Gastroesophageal sphincter (tissue), 4 donors: Measurements from ENCODE around the gene THRAP3. TPM values are rescaled to one million over a fixed set of nuclear protein-coding genes. Genes with fewer than 3 reads are reported as not detected.

Source experiments
- ATAC-seq: fragments of 150-250 bp; one replicate; pipeline ENCODE4 v1.9.1; 2016; ENCODE audit warnings: mild to moderate bottlenecking, moderate library complexity
- H3K27ac ChIP-seq, 4 donors: fragments of 200-600 bp; sonication (generic) in 3 of 4; 1 replicate in 3 of 4; 2 replicates in 1 of 4; pipeline ENCODE4 v1.5.1; 2016 to 2019
- H3K27me3 ChIP-seq: fragments of 200-600 bp; sonication (generic); one replicate; pipeline ENCODE4 v1.5.1; 2019
- H3K36me3 ChIP-seq, 2 donors: fragments of 200-600 bp; sonication (generic); one replicate each; pipeline ENCODE4 v1.5.1; 2019; ENCODE audit warnings: control low read depth in 1 of 2
- H3K4me1 ChIP-seq, 3 donors: fragments of 200-600 bp; sonication (generic); 1 replicate in 2 of 3; 2 replicates in 1 of 3; pipeline ENCODE4 v1.5.1; 2016 to 2019; ENCODE audit warnings: control low read depth in 2 of 3
- H3K4me3 ChIP-seq, 2 donors: fragments of 200-600 bp; sonication (generic); one replicate each; pipeline ENCODE4 v1.5.1; 2019; ENCODE audit warnings: mild to moderate bottlenecking in 1 of 2, moderate library complexity in 1 of 2
- H3K9me3 ChIP-seq, 3 donors: fragments of 200-600 bp; sonication (generic); one replicate each; pipeline ENCODE4 v1.5.1; 2017 to 2019; ENCODE audit warnings: control low read depth in 2 of 3
- CTCF ChIP-seq, 4 experiments: fragments of 200-600 bp in 2 of 4; fragments of 450-650 bp in 2 of 4; sonication (generic) in 1 of 4; IDR thresholded peaks; one replicate each; pipeline ENCODE4 v1.5.1; 2017 to 2019; ENCODE audit warnings: antibody characterized with exemption in 4 of 4, mild to moderate bottlenecking in 2 of 4, moderate library complexity in 2 of 4
- EP300 ChIP-seq: sonication (generic); formaldehyde crosslinking; IDR thresholded peaks from one replicate; pipeline ENCODE4 v1.6.1; 2017; ENCODE audit warnings: antibody characterized with exemption, mild to moderate bottlenecking
- POLR2A ChIP-seq, 2 donors: fragments of 450-650 bp; IDR thresholded peaks; one replicate each; pipeline ENCODE4 v1.6.1; 2017; ENCODE audit warnings: antibody characterized with exemption in 2 of 2, mild to moderate bottlenecking in 2 of 2, moderate library complexity in 1 of 2
- POLR2AphosphoS5 ChIP-seq: sonication (generic); formaldehyde crosslinking; IDR thresholded peaks from one replicate; pipeline ENCODE4 v1.6.1; 2017; ENCODE audit warnings: antibody characterized with exemption
- WGBS, 2 donors: methylation state at CpG; one replicate each; pipeline ENCODE4 v1.1.5; 2018; ENCODE audit warnings: low coverage in 1 of 2; 5-methylcytosine and 5-hydroxymethylcytosine counted together
- total RNA-seq, 4 donors: library from RNA; depleted of rRNA; stranded (reverse); fragments of >200 nt; gene quantifications; one replicate each; pipeline ENCODE4 v1.1.0, GENCODE V29; 2016

Gene THRAP3
- total RNA-seq, 4 donors from 2014 or later, result 100 to 123 (median 114) TPM

DNA sequence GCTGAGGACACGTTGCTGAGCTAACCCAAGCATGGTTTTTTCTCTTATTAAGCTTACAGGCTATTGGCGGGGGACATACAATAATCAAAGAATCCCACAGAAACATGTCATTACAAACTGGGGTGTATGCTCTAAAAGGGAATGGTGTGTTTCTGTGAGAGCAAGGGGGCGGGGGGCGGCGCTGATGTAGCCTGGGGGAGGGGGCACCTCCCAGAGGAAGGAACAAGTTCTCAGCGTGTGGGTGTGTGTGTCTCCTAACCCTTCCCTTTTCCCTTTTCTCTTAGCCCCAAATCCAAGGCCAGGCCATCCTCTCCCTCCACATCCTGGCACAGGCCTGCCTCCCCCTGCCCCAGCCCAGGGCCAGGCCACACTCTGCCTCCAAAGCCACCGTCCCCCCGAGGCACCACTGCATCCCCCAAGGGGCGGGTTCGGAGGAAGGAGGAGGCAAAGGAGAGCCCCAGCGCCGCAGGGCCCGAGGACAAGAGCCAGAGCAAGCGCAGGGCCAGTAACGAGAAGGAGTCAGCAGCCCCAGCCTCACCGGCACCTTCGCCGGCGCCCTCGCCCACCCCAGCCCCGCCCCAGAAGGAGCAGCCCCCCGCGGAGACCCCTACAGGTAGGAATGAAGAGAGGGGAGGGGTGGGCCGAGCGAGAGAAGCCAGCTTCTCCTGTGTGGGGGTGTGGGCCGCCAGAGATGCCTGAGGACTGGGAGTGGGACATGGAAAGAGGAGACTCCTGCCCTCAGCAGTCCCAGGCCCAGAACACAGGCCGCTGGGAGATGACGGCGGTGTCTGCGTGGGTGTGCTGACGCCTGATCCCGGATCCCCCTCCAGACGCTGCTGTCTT is 46.4 kb upstream of the THRAP3 start:
- Histone ChIP-seq H3K4me1 (peaks cover 4 to 76% (median 13%) of the 10 kb centered on the region in 3 donors), H3K4me3 (no peak overlapping the region), H3K36me3 (peaks cover 0 to 92% of the 10 kb centered on the region in 2 donors), H3K9me3 (no peaks in the 10 kb centered on the region), H3K27me3 (no peaks in the 10 kb centered on the region), H3K27ac (peak overlapping the region; percentile 15 to 80 (median 78))
- ATAC-seq, result no peak
- WGBS, 2 donors, result 57 to 77% methylated on average over 1 to 5 of the region's 33 CpGs
- TF ChIP-seq POLR2A (IDR thresholded peaks at IDR 0.05) (no peak), CTCF (IDR thresholded peaks at IDR 0.05) (no peak), POLR2AphosphoS5 (no peak), EP300 (no peak)

GRCh38 chr1:36178471-36179219 is 45.6 kb upstream of the THRAP3 start:
- H3K9me3 ChIP-seq, result no peaks in the 10 kb centered on the region
- TF ChIP-seq EP300, result no peak
- TF ChIP-seq POLR2AphosphoS5, result no peak
- no peak for TF ChIP-seq CTCF (IDR thresholded peaks at IDR 0.05)
- TF ChIP-seq POLR2A (IDR thresholded peaks at IDR 0.05), result no peak
- peak overlapping the region; percentile 15 to 80 (median 78) for H3K27ac ChIP-seq
- peaks cover 4 to 76% (median 17%) of the 10 kb centered on the region in 3 donors for H3K4me1 ChIP-seq
- peaks cover 0 to 83% of the 10 kb centered on the region in 2 donors for H3K36me3 ChIP-seq
- ATAC-seq, result no peak
- WGBS, 2 donors, result 72 to 82% methylated on average over 13 to 41 of the region's 62 CpGs
- no peaks in the 10 kb centered on the region for H3K27me3 ChIP-seq
- no peak overlapping the region for H3K4me3 ChIP-seq

GRCh38 chr1:36179220-36179600 is 45.0 kb upstream of the THRAP3 start:
- H3K27me3 ChIP-seq, result no peaks in the 10 kb centered on the region
- 78 to 100% methylated on average over 1 to 3 of the region's 19 CpGs for WGBS, 2 donors
- H3K36me3 ChIP-seq, result peaks cover 0 to 78% of the 10 kb centered on the region in 2 donors
- peak overlapping the region in 3 of 4 donors; percentile 77 to 80 (median 79) for H3K27ac ChIP-seq
- H3K4me1 ChIP-seq, result peaks cover 4 to 76% (median 17%) of the 10 kb centered on the region in 3 donors
- TF ChIP-seq EP300 (no peak), CTCF (IDR thresholded peaks at IDR 0.05) (no peak), POLR2AphosphoS5 (no peak), POLR2A (IDR thresholded peaks at IDR 0.05) (no peak)
- no peaks in the 10 kb centered on the region for H3K9me3 ChIP-seq
- ATAC-seq, result no peak
- no peak overlapping the region for H3K4me3 ChIP-seq

DNA sequence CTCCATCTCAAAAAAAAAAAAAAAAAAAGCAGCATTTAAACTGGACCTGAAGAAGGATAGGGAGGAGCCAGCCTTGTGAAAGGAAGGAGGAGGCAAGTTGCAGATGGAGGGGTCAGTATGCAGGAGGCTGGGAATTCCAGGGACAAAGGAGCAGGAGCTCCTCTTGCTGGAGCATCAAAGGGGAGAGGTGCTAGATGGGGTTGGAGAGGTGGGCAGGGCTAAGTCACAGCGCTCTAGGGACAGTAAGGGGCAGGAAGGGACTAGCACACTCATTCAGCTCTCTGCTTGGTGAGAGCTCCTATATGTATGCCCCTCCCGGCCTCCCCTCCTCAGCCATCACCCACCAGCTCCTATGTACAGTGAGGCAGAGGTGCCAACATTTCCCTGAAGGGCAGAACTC is 41.5 kb upstream of the THRAP3 start:
- WGBS, 2 donors, result 30 to 48% methylated on average over 1 to 2 of the region's 2 CpGs
- H3K4me3 ChIP-seq, result no peak overlapping the region
- no peaks in the 10 kb centered on the region for H3K27me3 ChIP-seq
- H3K36me3 ChIP-seq, result peaks cover 0 to 42% of the 10 kb centered on the region in 2 donors
- no peaks in the 10 kb centered on the region for H3K9me3 ChIP-seq
- no peak for ATAC-seq
- peaks cover 2 to 58% (median 11%) of the 10 kb centered on the region in 3 donors for H3K4me1 ChIP-seq
- TF ChIP-seq POLR2A (IDR thresholded peaks at IDR 0.05) (no peak), EP300 (no peak), POLR2AphosphoS5 (peak; percentile 15)
- peak overlapping the region; percentile 72 to 89 (median 83) for H3K27ac ChIP-seq

DNA sequence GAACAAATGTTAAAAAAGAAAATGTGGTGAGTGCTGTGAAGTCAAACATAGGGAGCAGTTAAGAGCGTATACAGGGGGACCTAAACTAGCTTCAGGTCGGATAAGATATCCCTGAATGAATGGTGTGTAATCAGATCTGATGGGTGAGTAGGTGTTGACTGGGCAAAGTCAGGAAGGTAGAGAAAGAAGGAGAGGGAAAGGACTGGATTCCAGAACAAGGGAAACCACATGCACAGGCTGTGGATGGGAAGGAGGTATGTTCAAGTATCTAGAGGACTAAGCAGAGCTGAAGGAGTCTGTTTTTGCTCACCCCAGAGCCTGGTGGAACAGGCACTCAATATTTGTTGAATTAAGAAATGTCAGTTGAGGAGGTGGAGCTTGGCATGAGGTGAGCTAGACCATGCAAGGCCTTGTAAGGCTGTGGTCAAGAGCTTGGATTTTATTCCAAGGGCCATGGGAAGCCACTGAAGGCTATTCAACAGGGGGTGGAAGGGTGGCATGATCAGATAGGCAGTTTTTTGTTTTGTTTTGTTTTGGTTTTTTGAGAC is 40.9 kb upstream of the THRAP3 start:
- ATAC-seq, result peak; percentile 60
- peak; percentile 78 for TF ChIP-seq POLR2AphosphoS5
- TF ChIP-seq CTCF (IDR thresholded peaks at IDR 0.05), result no peak
- no peak overlapping the region for H3K4me3 ChIP-seq
- no peaks in the 10 kb centered on the region for H3K27me3 ChIP-seq
- H3K36me3 ChIP-seq, result peaks cover 0 to 36% of the 10 kb centered on the region in 2 donors
- peak overlapping the region; percentile 72 to 89 (median 83) for H3K27ac ChIP-seq
- H3K9me3 ChIP-seq, result no peaks in the 10 kb centered on the region
- H3K4me1 ChIP-seq, result peaks cover 3 to 55% (median 15%) of the 10 kb centered on the region in 3 donors
- 33% methylated on average over 2 of the region's 2 CpGs; no CpG with 5 or more reads in 1 of the 2 donors for WGBS, 2 donors
